IMR-90 (cell line): ENCODE results near the gene EPHA2. TPM values are rescaled to one million over a fixed set of nuclear protein-coding genes. Genes with fewer than 3 reads are reported as not detected.
A peak's percentile ranks its signal among the peaks of the same experiment; 100 is the strongest.

Source experiments
- ATAC-seq: fragments of 200-7000 bp; cut with Tn5 transposase; 2 replicates; pipeline ENCODE4 v1.9.1; 2020; ENCODE audit warnings: low read depth, mild to moderate bottlenecking, moderate library complexity
- BruUV-seq: library from RNA; stranded (reverse); fragments of 400-500 nt; replicated peaks from 2 replicates; lab custom pipeline; 2021; lab: Mats Ljungman, UMichigan
- CTCF ChIA-PET: fragments of 300-600 bp; formaldehyde crosslinking; extraction: SDS; loops from one replicate; lab custom pipeline; 2021; ENCODE audit warnings: antibody characterized with exemption; lab: Yijun Ruan, JAX
- POLR2A ChIA-PET: fragments of 300-600 bp; sonication (Branson Sonifier 250); formaldehyde crosslinking; loops from one replicate; lab custom pipeline; 2022; ENCODE audit warnings: antibody characterized with exemption; ENCODE audit not compliant: unreplicated experiment; lab: Charles Lee
- DNase-seq: peaks from one replicate; pipeline ENCODE4 v3.0.0; 2013
- H2AFZ ChIP-seq: replicated peaks from 2 replicates; pipeline ENCODE3; 2013; ENCODE audit warnings: low read length, mild to moderate bottlenecking; ENCODE audit not compliant: poor library complexity
- H2AK5ac ChIP-seq: 2 replicates; pipeline ENCODE4 v1.6.1; 2013; ENCODE audit warnings: low read depth, low read length, inconsistent platforms
- H2AK9ac ChIP-seq: replicated peaks from 2 replicates; pipeline ENCODE3; 2013; ENCODE audit warnings: mild to moderate bottlenecking, low read depth, low read length, moderate library complexity; ENCODE audit not compliant: poor library complexity
- H2BK120ac ChIP-seq: 2 replicates; pipeline ENCODE4 v1.6.1; 2013; ENCODE audit warnings: low read depth, low read length, inconsistent platforms
- H2BK15ac ChIP-seq: 3 replicates; pipeline ENCODE4 v1.6.1; 2013; ENCODE audit warnings: low read depth, low read length, inconsistent platforms
- H2BK20ac ChIP-seq: 2 replicates; pipeline ENCODE4 v1.6.1; 2013; ENCODE audit warnings: low read depth, mild to moderate bottlenecking, inconsistent platforms, low read length, moderate library complexity
- H2BK5ac ChIP-seq: 2 replicates; pipeline ENCODE4 v1.6.1; 2013; ENCODE audit warnings: mild to moderate bottlenecking, low read depth, low read length, inconsistent platforms; ENCODE audit not compliant: poor library complexity, severe bottlenecking
- H3K14ac ChIP-seq: replicated peaks from 2 replicates; pipeline ENCODE4 v1.6.1; 2013; ENCODE audit warnings: low read depth, low read length, inconsistent platforms
- H3K18ac ChIP-seq: 2 replicates; pipeline ENCODE4 v1.6.1; 2013; ENCODE audit warnings: low read depth, low read length, control low read depth
- H3K23ac ChIP-seq: 2 replicates; pipeline ENCODE4 v1.6.1; 2013; ENCODE audit warnings: low read depth, low read length, inconsistent platforms
- H3K27ac ChIP-seq: 2 replicates; pipeline ENCODE4 v1.5.1; 2013; ENCODE audit warnings: mild to moderate bottlenecking, control low read depth, low read length; ENCODE audit not compliant: insufficient read depth
- H3K27me3 ChIP-seq: 2 replicates; pipeline ENCODE4 v1.6.1; 2013; ENCODE audit warnings: low read length; ENCODE audit not compliant: control insufficient read depth, insufficient read depth
- H3K36me3 ChIP-seq: 2 replicates; pipeline ENCODE4 v1.6.1; 2013; ENCODE audit warnings: low read length, mixed read lengths; ENCODE audit not compliant: control insufficient read depth, insufficient read depth
- H3K4ac ChIP-seq: 2 replicates; pipeline ENCODE4 v1.6.1; 2013; ENCODE audit warnings: low read depth, low read length, inconsistent platforms
- H3K4me1 ChIP-seq: 2 replicates; pipeline ENCODE4 v1.6.1; 2013; ENCODE audit warnings: low read length, mixed read lengths; ENCODE audit not compliant: control insufficient read depth, insufficient read depth
- H3K4me2 ChIP-seq: 2 replicates; pipeline ENCODE4 v1.6.1; 2013; ENCODE audit warnings: low read depth, mild to moderate bottlenecking, control low read depth, low read length, moderate library complexity
- H3K4me3 ChIP-seq: 2 replicates; pipeline ENCODE4 v1.5.1; 2013; ENCODE audit warnings: low read depth, mild to moderate bottlenecking, control low read depth, low read length, moderate library complexity; ENCODE audit not compliant: insufficient read depth
- H3K56ac ChIP-seq: 2 replicates; pipeline ENCODE4 v1.6.1; 2013; ENCODE audit warnings: low read length, inconsistent platforms; ENCODE audit not compliant: insufficient read depth; ENCODE audit errors: extremely low read depth
- H3K79me1 ChIP-seq, 2 experiments: 2 replicates each; pipeline ENCODE4 v1.6.1; 2013; ENCODE audit warnings: low read length in 2 of 2, inconsistent platforms in 1 of 2, low read depth in 1 of 2
- H3K9ac ChIP-seq: 2 replicates; pipeline ENCODE4 v1.6.1; 2013; ENCODE audit warnings: low read depth, low read length, control low read depth
- H3K9me1 ChIP-seq: 2 replicates; pipeline ENCODE4 v1.6.1; 2013; ENCODE audit warnings: low read length, inconsistent platforms; ENCODE audit not compliant: insufficient read depth
- H3K9me3 ChIP-seq: 2 replicates; pipeline ENCODE4 v1.6.1; 2013; ENCODE audit warnings: low read length; ENCODE audit not compliant: control insufficient read depth, insufficient read depth
- H4K20me1 ChIP-seq: 2 replicates; pipeline ENCODE4 v1.6.1; 2013; ENCODE audit warnings: low read length, inconsistent platforms; ENCODE audit not compliant: insufficient read depth
- H4K5ac ChIP-seq: 2 replicates; pipeline ENCODE4 v1.6.1; 2013; ENCODE audit warnings: mild to moderate bottlenecking, low read depth, low read length, control low read depth
- H4K8ac ChIP-seq, 2 experiments: 2 replicates each; pipeline ENCODE4 v1.6.1; 2013; ENCODE audit warnings: low read depth in 2 of 2, low read length in 2 of 2, control low read depth in 1 of 2, inconsistent platforms in 1 of 2
- H4K91ac ChIP-seq: 2 replicates; pipeline ENCODE4 v1.6.1; 2013; ENCODE audit warnings: low read depth, low read length, inconsistent platforms; ENCODE audit not compliant: insufficient read depth
- BHLHE40 ChIP-seq: fragments of 150-350 bp; IDR thresholded peaks from 2 replicates; pipeline ENCODE4 v1.6.1; 2016; ENCODE audit warnings: mild to moderate bottlenecking, low read depth, low read length
- CHD1 ChIP-seq: IDR thresholded peaks from 2 replicates; pipeline ENCODE4 v1.6.1; 2012; ENCODE audit warnings: low read depth, low read length, improper control_type of control experiment
- MAFK ChIP-seq: IDR thresholded peaks from 2 replicates; pipeline ENCODE4 v1.6.1; 2012; ENCODE audit warnings: low read depth, low read length, improper control_type of control experiment
- MXI1 ChIP-seq: IDR thresholded peaks from 2 replicates; pipeline ENCODE4 v1.6.1; 2012; ENCODE audit warnings: low read depth, mild to moderate bottlenecking, low read length, moderate library complexity, borderline replicate concordance
- RAD21 ChIP-seq: IDR thresholded peaks from 2 replicates; pipeline ENCODE4 v1.6.1; 2012; ENCODE audit warnings: low read length, improper control_type of control experiment
- RCOR1 ChIP-seq: IDR thresholded peaks from 2 replicates; pipeline ENCODE4 v1.6.1; 2012; ENCODE audit warnings: mild to moderate bottlenecking, low read length, improper control_type of control experiment; ENCODE audit not compliant: insufficient replicate concordance
- RFX5 ChIP-seq: IDR thresholded peaks from 2 replicates; pipeline ENCODE4 v1.8.0; 2012; ENCODE audit warnings: low read depth, mild to moderate bottlenecking, low read length, moderate library complexity
- USF2 ChIP-seq: fragments of 150-350 bp; IDR thresholded peaks from 2 replicates; pipeline ENCODE4 v1.6.1; 2017; ENCODE audit warnings: mild to moderate bottlenecking, antibody characterized with exemption, low read length, low read depth
- WGBS, 2 experiments: methylation state at CpG; one replicate each; pipeline versions ENCODE4 v1.1.5 to v1.1.7; 2013; ENCODE audit warnings: missing lambda C conversion rate in 2 of 2; ENCODE audit not compliant: insufficient read length in 1 of 2; ENCODE audit errors: extremely low coverage in 2 of 2; 5-methylcytosine and 5-hydroxymethylcytosine counted together
- dilution Hi-C: fragments of 300-500 bp; cut with HindIII; formaldehyde crosslinking; loops from one replicate; pipeline ENCODE4 v1.14.3; 2018; ENCODE audit warnings: low sequenced_read_pairs; ENCODE audit not compliant: unreplicated experiment
- in situ Hi-C: fragments of 300-500 bp; cut with MboI; formaldehyde crosslinking; loops from 3 replicates; pipeline ENCODE4 v1.14.3; 2019; ENCODE audit warnings: low sequenced_read_pairs, inconsistent platforms, mixed read lengths
- intact Hi-C: fragments of 100-400 bp; cut with micrococcal nuclease; formaldehyde crosslinking; loops from 2 replicates; pipeline ENCODE4 v1.10.0; 2022
- polyA plus RNA-seq, 3 experiments: library from polyadenylated mRNA; depleted of rRNA; stranded (reverse); fragments of >200 nt; gene quantifications; 2 replicates each; pipeline ENCODE4 v1.2.3, GENCODE V29; 2012; ENCODE audit warnings: low replicate concordance in 1 of 3
- total RNA-seq: library from RNA; depleted of rRNA; stranded (reverse); fragments of >200 nt; gene quantifications from 2 replicates; pipeline ENCODE4 v1.2.3, GENCODE V29; 2012

EPHA2 gene
- total and polyA plus RNA-seq, 2 of the 4 experiments (the other 2 are of a cell fraction): 24.0 to 72.6 TPM

- H3K4ac ChIP-seq: no peak overlapping the region
- no peak overlapping the region for H3K4me3 ChIP-seq
- H2BK120ac ChIP-seq: no peak overlapping the region
- H3K9me3 ChIP-seq: no peaks in the 10 kb centered on the region
- no CpG with 5 or more reads among the region's 12 CpGs for WGBS, 2 experiments
- peaks cover 48% of the 10 kb centered on the region for H4K20me1 ChIP-seq
- in situ Hi-C loops (no loop called here), dilution Hi-C loops (no loop called here), intact Hi-C loops (no loop called here)
- H2BK15ac ChIP-seq: no peak overlapping the region
- POLR2A ChIA-PET: no interaction called here
- no peak overlapping the region for H2AK5ac ChIP-seq
- H2AK9ac ChIP-seq: peak overlapping the region; percentile 28
- CTCF ChIA-PET: no interaction called here
- no peak for TF ChIP-seq RAD21
- TF ChIP-seq BHLHE40: no peak
- no peak for TF ChIP-seq RCOR1
- no peak for TF ChIP-seq USF2
- no peak for TF ChIP-seq RFX5
- TF ChIP-seq CHD1: no peak
- no peak for TF ChIP-seq MAFK
- no peak for TF ChIP-seq MXI1
- H3K56ac ChIP-seq: no peak overlapping the region
- no peak overlapping the region for H3K18ac ChIP-seq
- DNase-seq (no peak), ATAC-seq (no peak)
- H2BK5ac ChIP-seq: no peak overlapping the region
- H3K14ac ChIP-seq: no peak overlapping the region
- no peak overlapping the region for H3K4me2 ChIP-seq
- no peak overlapping the region for H4K8ac ChIP-seq
- H2BK20ac ChIP-seq: no peak overlapping the region
- peaks cover 36 to 82% of the 10 kb centered on the region in 2 experiments for H3K79me1 ChIP-seq
- H3K4me1 ChIP-seq: peaks cover 17% of the 10 kb centered on the region
- no peaks in the 10 kb centered on the region for H3K27me3 ChIP-seq
- no peak overlapping the region for H4K5ac ChIP-seq
- no peak overlapping the region for H3K9ac ChIP-seq
- H4K91ac ChIP-seq: no peak overlapping the region
- H2AFZ ChIP-seq: no peak overlapping the region
- no TSS peak for BruUV-seq
- H3K36me3 ChIP-seq: peaks cover 68% of the 10 kb centered on the region
- H3K9me1 ChIP-seq: 0 out of 2 replicates have a peak, but pooled peaks cover 19% of the 10 kb centered on the region
- no peak overlapping the region for H3K27ac ChIP-seq
- H3K23ac ChIP-seq: no peak overlapping the region
Observed at GRCh38 chr1:16135501-16135900, 20.4 kb downstream of the EPHA2 start.
